K562 (cell line): ENCODE results near the gene RBM46. TPM values are rescaled to one million over a fixed set of nuclear protein-coding genes. Genes with fewer than 3 reads are reported as not detected.

Source experiments
- ATAC-seq: fragments of 200-7000 bp; cut with Tn5 transposase; 3 replicates; pipeline ENCODE4 v1.9.1; 2020; ENCODE audit warnings: moderate library complexity
- BruUV-seq: library from RNA; stranded (reverse); fragments of 400-500 nt; replicated peaks from 2 replicates; lab custom pipeline; 2021; lab: Mats Ljungman, UMichigan
- CTCF ChIA-PET: fragments of 300-600 bp; formaldehyde crosslinking; extraction: SDS; loops from one replicate; lab custom pipeline; 2021; ENCODE audit warnings: low intra/inter-chr PET ratio; lab: Yijun Ruan, JAX
- POLR2A ChIA-PET: fragments of 300-600, 350-650 bp; sonication (Branson Sonifier 250); formaldehyde crosslinking; extraction: SDS; loops from one replicate; lab custom pipeline; 2021; ENCODE audit warnings: antibody characterized with exemption, inconsistent platforms; lab: Yijun Ruan, JAX
- DNase-seq, 4 experiments: peaks; one replicate each; pipeline versions ENCODE4 v3.0.0 to v3.0.0-alpha.2; 2011 to 2018; ENCODE audit warnings: low spot score in 3 of 4, mixed read lengths in 3 of 4; ENCODE audit errors: extremely low read depth in 1 of 4
- FAIRE-seq: peaks from 2 replicates; lab custom pipeline; 2011; peaks lifted over from hg19 to GRCh38; lab: Jason Lieb, UNC
- H2AFZ ChIP-seq: 2 replicates; pipeline ENCODE4 v1.6.0; 2011; ENCODE audit warnings: low read depth, low read length, control low read depth, inconsistent platforms
- H3K27ac ChIP-seq: fragments of 200-600 bp; 3 replicates; pipeline ENCODE4 v1.8.0; 2011; ENCODE audit warnings: low read depth, mild to moderate bottlenecking, control low read depth, inconsistent platforms, low read length, moderate library complexity, mixed read lengths; ENCODE audit errors: extremely low read depth
- H3K27me3 ChIP-seq, 2 experiments: fragments of 300-600 bp in 1 of 2; 2 replicates in 1 of 2; 3 replicates in 1 of 2; pipeline versions ENCODE4 v1.6.0 to v1.8.0; 2011; ENCODE audit warnings: inconsistent platforms in 2 of 2, low read length in 2 of 2, mild to moderate bottlenecking in 1 of 2, mixed read lengths in 1 of 2, moderate library complexity in 1 of 2; ENCODE audit not compliant: control insufficient read depth in 2 of 2, insufficient read depth in 2 of 2
- H3K36me3 ChIP-seq: fragments of 300-600 bp; 3 replicates; pipeline ENCODE4 v1.8.0; 2011; ENCODE audit warnings: mild to moderate bottlenecking, low read length, inconsistent platforms; ENCODE audit not compliant: control insufficient read depth, insufficient read depth
- H3K4me1 ChIP-seq, 2 experiments: fragments of 200-600 bp in 1 of 2; replicated peaks in 1 of 2; 2 replicates in 1 of 2; 3 replicates in 1 of 2; pipeline versions ENCODE4 v1.5.1 to v1.8.0; 2011; ENCODE audit warnings: inconsistent platforms in 2 of 2, low read length in 2 of 2, mild to moderate bottlenecking in 1 of 2, mixed read lengths in 1 of 2, moderate library complexity in 1 of 2; ENCODE audit not compliant: control insufficient read depth in 2 of 2, insufficient read depth in 2 of 2
- H3K4me2 ChIP-seq: 2 replicates; pipeline ENCODE4 v1.6.1; 2011; ENCODE audit warnings: low read length, control low read depth, inconsistent platforms, mixed read lengths; ENCODE audit not compliant: insufficient read depth
- H3K4me3 ChIP-seq: fragments of 200-600 bp; sonication (generic), shearing (Covaris generic); 2 replicates; pipeline ENCODE4 v1.5.1; 2016; ENCODE audit warnings: control low read depth, inconsistent platforms
- H3K79me2 ChIP-seq: fragments of 200-600 bp; 3 replicates; pipeline ENCODE4 v1.8.0; 2011; ENCODE audit warnings: low read length, inconsistent platforms; ENCODE audit not compliant: control insufficient read depth, insufficient read depth
- H3K9ac ChIP-seq, 2 experiments: 2 replicates each; pipeline versions ENCODE4 v1.6.0 to v1.6.1; 2011; ENCODE audit warnings: low read depth in 2 of 2, low read length in 2 of 2, control low read depth in 1 of 2, inconsistent platforms in 1 of 2, mild to moderate bottlenecking in 1 of 2, mixed read lengths in 1 of 2; ENCODE audit not compliant: insufficient read depth in 1 of 2
- H3K9me1 ChIP-seq: one replicate; pipeline ENCODE4 v1.6.0; 2011; ENCODE audit warnings: inconsistent platforms, mild to moderate bottlenecking, low read length, moderate library complexity; ENCODE audit not compliant: control insufficient read depth, insufficient read depth
- H3K9me3 ChIP-seq: replicated peaks from 2 replicates; pipeline ENCODE4 v1.5.1; 2011; ENCODE audit warnings: low read depth, low read length, inconsistent platforms; ENCODE audit not compliant: control insufficient read depth, insufficient read depth
- H4K20me1 ChIP-seq: replicated peaks from 2 replicates; pipeline ENCODE4 v1.6.1; 2011; ENCODE audit warnings: low read length, inconsistent platforms, mixed read lengths; ENCODE audit not compliant: control insufficient read depth, insufficient read depth
- ARID1B ChIP-seq: fragments of 450-650 bp; IDR thresholded peaks from 2 replicates; pipeline ENCODE4 v1.6.1; 2016; ENCODE audit warnings: antibody characterized with exemption, mild to moderate bottlenecking, inconsistent platforms
- ARID2 ChIP-seq: fragments of 450-650 bp; IDR thresholded peaks from 2 replicates; pipeline ENCODE4 v1.6.1; 2017; ENCODE audit warnings: antibody characterized with exemption, mild to moderate bottlenecking
- DNMT1 ChIP-seq: fragments of 450-650 bp; IDR thresholded peaks from 2 replicates; pipeline ENCODE4 v1.6.1; 2016; ENCODE audit warnings: antibody characterized with exemption, mild to moderate bottlenecking
- GABPB2 ChIP-seq: fragments of 250-450 bp; sonication (Bioruptor Pico); conservative IDR thresholded peaks from 2 replicates; pipeline ENCODE4 v1.5.1; 2021; ENCODE audit warnings: mild to moderate bottlenecking
- HDAC3 ChIP-seq: fragments of 450-650 bp; IDR thresholded peaks from 2 replicates; pipeline ENCODE4 v1.6.1; 2018; ENCODE audit warnings: borderline replicate concordance, mild to moderate bottlenecking, moderate library complexity; ENCODE audit not compliant: partially characterized antibody
- KLF1 ChIP-seq: fragments of 450-650 bp; IDR thresholded peaks from 2 replicates; pipeline ENCODE4 v1.6.1; 2016; ENCODE audit warnings: missing genetic modification characterization, missing compliant biosample characterization
- MCM3 ChIP-seq: fragments of 450-650 bp; IDR thresholded peaks from 2 replicates; pipeline ENCODE4 v1.6.1; 2016
- PHB2 ChIP-seq: fragments of 450-650 bp; IDR thresholded peaks from 2 replicates; pipeline ENCODE4 v1.6.1; 2017; ENCODE audit warnings: low read depth
- PRMT5 ChIP-seq: sonication (generic); formaldehyde crosslinking; IDR thresholded peaks from 2 replicates; pipeline ENCODE4 v1.5.0; 2020; ENCODE audit warnings: missing genetic modification reagents
- SAP30 ChIP-seq: fragments of 200-600 bp; sonication (generic); IDR thresholded peaks from 2 replicates; pipeline ENCODE4 v1.6.1; 2012; ENCODE audit warnings: borderline replicate concordance, low read depth, mild to moderate bottlenecking, moderate library complexity, low read length, control low read depth, inconsistent platforms; ENCODE audit not compliant: insufficient read depth, poor library complexity, severe bottlenecking
- SRF ChIP-seq, 2 experiments: fragments of 250-450, 450-650 bp in 1 of 2; sonication (Bioruptor Pico) in 1 of 2; sonication (generic) in 1 of 2; formaldehyde crosslinking; IDR thresholded peaks; 2 replicates each; pipeline versions ENCODE4 v1.5.0 to v1.5.1; 2020 to 2022; ENCODE audit warnings: mild to moderate bottlenecking in 1 of 2, missing genetic modification reagents in 1 of 2
- TAF1 ChIP-seq: IDR thresholded peaks from 2 replicates; pipeline ENCODE4 v1.6.1; 2011; ENCODE audit warnings: mild to moderate bottlenecking, low read length, moderate library complexity; ENCODE audit not compliant: insufficient read depth, control insufficient read depth, severe bottlenecking; ENCODE audit errors: extremely low read depth
- ZNF184 ChIP-seq: sonication (generic); formaldehyde crosslinking; IDR thresholded peaks from 2 replicates; pipeline ENCODE4 v1.5.0; 2020; ENCODE audit warnings: missing genetic modification reagents
- ZSCAN29 ChIP-seq: fragments of 450-650 bp; IDR thresholded peaks from 2 replicates; pipeline ENCODE4 v1.6.1; 2017
- WGBS: fragments of 100-300 bp; shearing (Covaris generic); methylation state at CpG from one replicate; pipeline ENCODE4 v1.1.6; 2016; ENCODE audit warnings: low coverage, mixed read lengths; ENCODE audit not compliant: insufficient coverage; ENCODE audit errors: missing lambda C conversion rate; 5-methylcytosine and 5-hydroxymethylcytosine counted together
- in situ Hi-C: fragments of 300-500 bp; cut with MboI; formaldehyde crosslinking; loops from 4 replicates; pipeline ENCODE4 v1.15.0; 2018; ENCODE audit warnings: inconsistent platforms, mixed read lengths
- intact Hi-C: fragments of 100-400 bp; cut with micrococcal nuclease; formaldehyde crosslinking; loops from 2 replicates; pipeline ENCODE4 v1.14.2; 2022
- polyA plus RNA-seq, 8 experiments: library from polyadenylated mRNA; depleted of rRNA in 4 of 8; stranded (reverse) in 5 of 8; unstranded in 3 of 8; fragments of >200 nt; fragmentation: Nextera tagmentation in 2 of 8; fragmentation: Illumina TruSeq in 1 of 8; extraction: Ambion mirVana in 2 of 8; extraction: Trizol in 1 of 8; gene quantifications; 2 replicates each; pipeline versions ENCODE4 v1.2.1 to v1.2.3, GENCODE V29; 2011 to 2014; ENCODE audit warnings: inconsistent platforms in 1 of 8, missing spikeins in 1 of 8
- total RNA-seq, 7 experiments: library from RNA; depleted of rRNA in 6 of 7; stranded (reverse); fragments of >200 nt in 6 of 7; fragmentation: Illumina TruSeq in 2 of 7; extraction: Trizol in 2 of 7; gene quantifications; 2 replicates each; pipeline versions ENCODE4 v1.2.1 to v1.2.3, GENCODE V29; 2011 to 2021; ENCODE audit warnings: low replicate concordance in 1 of 7
- TF ChIP-seq, protein P1 (sequence below): sonication (generic); formaldehyde crosslinking; IDR thresholded peaks from 2 replicates; pipeline ENCODE4 v1.8.0; 2022; ENCODE audit warnings: mild to moderate bottlenecking, low read depth, missing genetic modification reagents
- TF ChIP-seq, protein P2 (sequence below): fragments of 450-650 bp; formaldehyde crosslinking; IDR thresholded peaks from 2 replicates; pipeline ENCODE4 v1.4.0; 2022; ENCODE audit warnings: missing genetic modification characterization

RBM46 gene
- total and polyA plus RNA-seq, 9 of the 15 experiments (the other 6 are each of a cell fraction or from before 2014, with no cell fraction given), result 0.04 TPM; not detected in 8

DNA sequence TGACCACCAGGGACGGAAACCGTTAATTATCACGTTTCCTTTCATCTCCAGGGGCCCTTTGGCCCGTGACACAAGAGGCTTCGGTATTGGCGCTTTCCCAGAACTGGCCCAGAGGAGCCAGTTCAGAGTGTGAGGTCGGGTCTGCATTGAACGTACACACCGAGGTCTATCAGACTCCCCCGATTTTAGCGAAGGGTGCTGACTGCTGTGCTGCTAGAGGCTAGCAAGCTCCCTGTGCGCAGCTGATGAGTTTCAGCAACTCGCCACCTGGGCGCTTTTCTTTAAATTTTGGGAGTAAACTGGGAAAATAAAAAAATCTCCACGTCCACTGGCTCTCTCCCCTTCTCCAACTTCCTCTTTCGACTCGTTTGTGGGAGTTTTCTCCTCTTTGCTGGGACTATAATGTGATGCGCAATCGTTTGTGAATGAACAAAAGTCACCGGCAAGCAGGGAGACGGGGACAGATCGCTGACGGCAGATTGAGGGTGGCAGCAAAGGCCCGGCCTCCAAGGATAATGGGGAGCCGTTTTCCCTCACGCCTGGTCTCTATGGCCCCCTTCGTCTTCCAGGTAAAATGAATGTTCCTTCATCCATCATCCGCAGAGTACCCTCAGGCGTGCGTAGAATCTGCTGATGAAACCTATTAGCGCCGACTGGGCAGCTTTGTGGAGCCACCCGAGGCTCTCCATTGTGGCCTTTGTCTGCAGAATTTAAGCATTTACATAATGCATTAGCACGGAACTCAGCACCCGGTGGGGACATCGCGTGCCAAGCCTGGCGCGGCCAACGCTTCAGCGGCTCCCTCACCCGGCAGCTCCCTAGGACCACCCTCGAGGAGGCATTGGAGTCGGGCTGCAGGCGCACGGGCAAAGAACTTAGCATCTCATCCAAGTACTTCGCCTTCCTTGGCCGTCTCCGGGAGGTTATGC lies 38.9 kb upstream of the RBM46 start:
- intact Hi-C loops, result no loop called here

More for the DNA sequence above, 38.9 kb upstream of the RBM46 start:
- WGBS, result 10% methylated on average over 49 of the region's 49 CpGs
- Histone ChIP-seq H3K9ac (no peak overlapping the region), H3K27me3 (peaks cover 15 to 39% of the 10 kb centered on the region in 2 experiments; a peak in 4 of 5 replicates), H3K4me1 (peaks cover 0 to 16% of the 10 kb centered on the region in 2 experiments; a peak in 2 of 5 replicates), H2AFZ (no peak overlapping the region), H3K4me3 (no peak overlapping the region), H3K36me3 (no peaks in the 10 kb centered on the region), H3K9me3 (no peaks in the 10 kb centered on the region), H4K20me1 (no peaks in the 10 kb centered on the region), H3K27ac (no peak overlapping the region), H3K79me2 (no peaks in the 10 kb centered on the region), H3K9me1 (no peaks in the 10 kb centered on the region), H3K4me2 (no peak overlapping the region)
- ATAC-seq, result no peak
- no peak for FAIRE-seq
- TF ChIP-seq ZSCAN29, result no peak
- TF ChIP-seq DNMT1, result no peak
- TF ChIP-seq HDAC3, result no peak
- TF ChIP-seq MCM3, result no peak
- TF ChIP-seq, protein P1, sequence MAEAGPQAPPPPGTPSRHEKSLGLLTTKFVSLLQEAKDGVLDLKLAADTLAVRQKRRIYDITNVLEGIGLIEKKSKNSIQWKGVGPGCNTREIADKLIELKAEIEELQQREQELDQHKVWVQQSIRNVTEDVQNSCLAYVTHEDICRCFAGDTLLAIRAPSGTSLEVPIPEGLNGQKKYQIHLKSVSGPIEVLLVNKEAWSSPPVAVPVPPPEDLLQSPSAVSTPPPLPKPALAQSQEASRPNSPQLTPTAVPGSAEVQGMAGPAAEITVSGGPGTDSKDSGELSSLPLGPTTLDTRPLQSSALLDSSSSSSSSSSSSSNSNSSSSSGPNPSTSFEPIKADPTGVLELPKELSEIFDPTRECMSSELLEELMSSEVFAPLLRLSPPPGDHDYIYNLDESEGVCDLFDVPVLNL (CRISPR knock-in tag), result no peak
- TF ChIP-seq, protein P2, sequence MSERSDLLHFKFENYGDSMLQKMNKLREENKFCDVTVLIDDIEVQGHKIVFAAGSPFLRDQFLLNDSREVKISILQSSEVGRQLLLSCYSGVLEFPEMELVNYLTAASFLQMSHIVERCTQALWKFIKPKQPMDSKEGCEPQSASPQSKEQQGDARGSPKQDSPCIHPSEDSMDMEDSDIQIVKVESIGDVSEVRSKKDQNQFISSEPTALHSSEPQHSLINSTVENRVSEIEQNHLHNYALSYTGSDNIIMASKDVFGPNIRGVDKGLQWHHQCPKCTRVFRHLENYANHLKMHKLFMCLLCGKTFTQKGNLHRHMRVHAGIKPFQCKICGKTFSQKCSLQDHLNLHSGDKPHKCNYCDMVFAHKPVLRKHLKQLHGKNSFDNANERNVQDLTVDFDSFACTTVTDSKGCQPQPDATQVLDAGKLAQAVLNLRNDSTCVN (CRISPR knock-in tag), result no peak
- TF ChIP-seq KLF1 (tag), result no peak
- TF ChIP-seq ZNF184 (CRISPR knock-in tag), result no peak
- TF ChIP-seq SRF (CRISPR knock-in tag; IDR thresholded peaks at IDR 0.05), result no peak
- TF ChIP-seq PRMT5 (CRISPR knock-in tag), result no peak
- TF ChIP-seq PHB2, result no peak
- no peak for TF ChIP-seq SAP30
- no peak for TF ChIP-seq ARID2
- TF ChIP-seq TAF1, result no peak
- TF ChIP-seq ARID1B, result no peak
- TF ChIP-seq GABPB2 (CRISPR knock-in tag), result no peak
- no TSS peak for BruUV-seq
- DNase-seq, result no peak
- ChIA-PET POLR2A (interaction anchor here (0.8 kb wide), 1 partner anchor 189 kb away, joined by 4 read pairs; no protein-coding TSS in a partner anchor), CTCF (no interaction called here)
- in situ Hi-C loops, result no loop called here
